Activated CD8-positive, alpha-beta memory T cell treated with anti-CD3 and anti-CD28 coated beads, Interleukin-2, amount 50 U/mL, for 4 hours (primary cell): ENCODE data around the gene ESPNL.
A peak's percentile ranks its signal among the peaks of the same experiment; 100 is the strongest.

Experiments used
- DNase-seq: peaks from one replicate; pipeline ENCODE4 v3.0.0-alpha.2; 2020

Gene ESPNL

GRCh38 chr2:238144262-238144661 is 44.1 kb downstream of the ESPNL start:
- no peak for DNase-seq

GRCh38 chr2:238145046-238145445 is 44.9 kb downstream of the ESPNL start:
- DNase-seq: no peak

GRCh38 chr2:238145851-238146250 is 45.7 kb downstream of the ESPNL start:
- no peak for DNase-seq

- DNase-seq: no peak
Measured at GRCh38 chr2:238146884-238147544, 46.9 kb downstream of the ESPNL start.

GRCh38 chr2:238148981-238149380 is 48.8 kb downstream of the ESPNL start:
- no peak for DNase-seq

- no peak for DNase-seq
Measured at GRCh38 chr2:238149841-238150572, 49.9 kb downstream of the ESPNL start.

GRCh38 chr2:238150686-238151085 is 50.5 kb downstream of the ESPNL start:
- no peak for DNase-seq

GRCh38 chr2:238151205-238151604 is 51.1 kb downstream of the ESPNL start:
- no peak for DNase-seq

- no peak for DNase-seq
Measured at GRCh38 chr2:238151628-238152235, 51.6 kb downstream of the ESPNL start.

- DNase-seq: no peak
Measured at GRCh38 chr2:238152771-238153688, 52.9 kb downstream of the ESPNL start.

- no peak for DNase-seq
Measured at GRCh38 chr2:238154570-238154969, 54.4 kb downstream of the ESPNL start.

- DNase-seq: no peak
Measured at GRCh38 chr2:238155051-238155760, 55.1 kb downstream of the ESPNL start.

GRCh38 chr2:238155761-238156694 is 55.9 kb downstream of the ESPNL start:
- DNase-seq: no peak

- no peak for DNase-seq
Measured at GRCh38 chr2:238157506-238158017, 57.4 kb downstream of the ESPNL start.

GRCh38 chr2:238158018-238158508 is 57.9 kb downstream of the ESPNL start:
- DNase-seq: no peak

- peak; percentile 46 for DNase-seq
Measured at GRCh38 chr2:238158509-238159070, 58.5 kb downstream of the ESPNL start, which contains the start of gene ERFE. Gene ERFE, plus strand, starts transcription at chr2:238158970. Its CDS starts 38 bp downstream, at chr2:238159008.

GRCh38 chr2:238159071-238159539 is 59.0 kb downstream of the ESPNL start:
- DNase-seq: no peak

GRCh38 chr2:238159661-238160205 is 59.6 kb downstream of the ESPNL start:
- no peak for DNase-seq

- no peak for DNase-seq
Measured at GRCh38 chr2:238160206-238161129, 60.3 kb downstream of the ESPNL start.
